GM18867 (cell line): ENCODE measurements around the gene GALNS.

Source experiments
- ATAC-seq: cut with Tn5 transposase; IDR thresholded peaks from one replicate; pipeline ENCODE4 v1.9.1; 2021; ENCODE audit warnings: mild to moderate bottlenecking, moderate library complexity; ENCODE audit not compliant: unreplicated experiment

The GALNS gene

GRCh38 chr16:88877564-88878289 lies 21.0 kb upstream of the GALNS start:
- ATAC-seq: no peak

DNA sequence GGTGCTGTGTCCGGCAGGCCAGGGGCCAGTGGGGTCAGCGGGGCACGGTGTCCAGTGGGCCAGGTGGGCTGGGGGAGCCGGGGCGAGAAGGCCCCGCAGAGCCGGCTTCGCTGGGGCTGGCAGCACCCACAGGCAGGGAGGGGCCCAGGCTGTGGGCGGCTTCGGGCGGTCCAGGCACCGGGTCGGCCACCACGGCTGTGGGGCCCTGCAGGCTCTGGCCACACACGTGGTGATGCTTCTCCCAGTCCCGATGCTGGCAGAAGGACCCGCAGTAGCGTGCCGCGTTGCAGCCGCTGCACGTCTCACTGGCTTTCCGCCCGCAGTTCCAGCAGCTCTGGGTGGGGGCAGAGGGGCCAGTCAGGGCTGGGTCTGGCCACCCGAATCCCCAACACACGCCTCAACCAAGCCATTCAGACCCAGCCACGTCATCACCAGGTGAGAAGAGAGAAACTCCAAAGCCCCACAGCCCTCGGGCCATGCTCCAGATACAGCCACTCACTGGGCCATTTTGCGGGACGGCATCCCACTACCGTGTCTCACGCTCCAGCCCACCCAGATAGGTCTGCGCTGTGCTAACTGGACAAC lies 20.3 kb upstream of the GALNS start:
- ATAC-seq: no peak

DNA sequence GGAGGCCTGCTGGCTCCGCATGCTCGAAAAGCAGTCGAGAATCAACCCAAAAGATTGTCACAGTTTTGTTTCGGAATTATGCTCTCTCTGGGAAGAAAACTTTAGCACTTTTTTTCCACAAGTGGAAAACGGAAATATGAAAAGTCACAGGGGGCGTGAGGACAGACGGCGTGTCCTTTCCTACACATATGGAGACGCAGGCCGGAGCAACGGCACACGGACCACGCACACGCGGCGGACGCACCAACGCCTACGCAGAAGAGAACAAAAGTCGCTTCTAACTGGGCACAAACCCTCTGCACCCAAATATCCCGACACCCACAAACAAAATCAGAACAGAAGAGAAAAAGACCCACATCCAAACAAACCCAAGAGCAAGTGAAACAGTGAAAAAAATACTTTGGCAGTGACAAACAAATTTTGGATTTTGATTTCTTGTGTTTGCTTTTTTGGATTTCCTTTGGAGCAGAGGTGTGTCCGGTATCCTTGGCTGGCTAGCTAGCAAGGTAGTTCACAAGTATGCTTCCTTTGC lies 19.0 kb upstream of the GALNS start:
- ATAC-seq: no peak

DNA sequence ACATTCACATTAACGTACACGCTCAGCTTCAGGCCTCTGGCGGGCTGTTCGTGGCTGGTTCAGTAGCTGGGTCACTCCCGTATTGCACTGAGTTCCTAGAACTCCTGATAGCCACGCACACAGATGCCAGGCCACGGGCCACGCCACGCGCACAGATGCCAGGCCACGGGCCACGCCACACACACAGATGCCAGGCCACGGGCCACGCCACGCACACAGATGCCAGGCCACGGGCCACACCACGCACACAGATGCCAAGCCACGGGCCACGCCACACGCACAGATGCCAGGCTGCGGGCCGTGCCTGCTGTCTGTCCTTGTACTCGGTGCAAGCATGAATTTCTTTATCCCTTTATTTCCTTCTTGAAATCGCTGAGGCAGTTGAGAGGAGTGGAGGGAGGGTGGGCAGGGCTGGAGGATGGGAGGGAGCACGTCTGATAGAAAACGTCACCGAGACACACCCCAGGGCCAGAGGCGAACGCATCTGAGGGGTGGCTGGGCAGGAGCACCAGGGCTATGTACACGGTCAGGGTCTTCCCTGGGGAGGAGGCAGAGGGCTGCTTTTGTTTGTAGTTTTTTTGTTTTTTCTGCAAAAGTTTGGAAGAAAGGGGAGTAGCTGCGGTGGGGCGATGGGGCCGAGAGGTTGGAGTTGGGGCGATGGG lies 18.3 kb upstream of the GALNS start:
- ATAC-seq: no peak

GRCh38 chr16:88872650-88873331 lies 16.0 kb upstream of the GALNS start:
- no peak for ATAC-seq

DNA sequence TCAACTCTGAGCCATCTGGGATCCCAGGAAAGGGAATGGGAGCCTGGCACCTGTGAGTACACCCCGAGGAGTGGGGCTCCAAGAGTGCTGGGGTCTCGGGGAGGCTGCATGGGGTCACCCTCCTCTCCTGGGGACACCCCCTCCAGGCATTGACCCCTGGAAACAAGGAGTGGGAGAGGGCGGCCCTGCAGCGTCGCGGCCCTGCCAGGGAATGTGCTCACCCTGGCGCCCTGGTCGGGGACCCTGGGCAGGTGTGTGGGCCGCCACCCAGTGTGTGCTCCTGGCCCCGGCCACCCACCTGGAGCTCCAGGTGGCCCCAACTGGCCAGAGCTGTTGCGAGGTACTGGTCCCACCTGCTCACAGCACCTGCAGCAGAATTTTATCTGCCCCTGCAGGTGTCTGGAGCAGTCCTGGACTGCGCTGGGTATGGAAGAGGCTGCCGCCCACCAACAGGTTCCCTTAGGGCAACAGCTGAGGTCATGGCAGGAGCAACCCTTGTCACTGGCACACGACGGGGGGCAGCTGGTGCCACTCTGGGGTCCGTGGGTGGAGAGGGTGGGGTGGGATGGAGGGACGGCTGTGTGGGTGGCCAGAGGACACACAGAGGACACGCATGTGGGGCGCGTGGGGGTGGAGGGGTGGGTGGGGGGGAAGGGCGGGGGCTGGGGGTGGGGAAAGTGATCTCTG lies 15.1 kb upstream of the GALNS start:
- no peak for ATAC-seq

DNA sequence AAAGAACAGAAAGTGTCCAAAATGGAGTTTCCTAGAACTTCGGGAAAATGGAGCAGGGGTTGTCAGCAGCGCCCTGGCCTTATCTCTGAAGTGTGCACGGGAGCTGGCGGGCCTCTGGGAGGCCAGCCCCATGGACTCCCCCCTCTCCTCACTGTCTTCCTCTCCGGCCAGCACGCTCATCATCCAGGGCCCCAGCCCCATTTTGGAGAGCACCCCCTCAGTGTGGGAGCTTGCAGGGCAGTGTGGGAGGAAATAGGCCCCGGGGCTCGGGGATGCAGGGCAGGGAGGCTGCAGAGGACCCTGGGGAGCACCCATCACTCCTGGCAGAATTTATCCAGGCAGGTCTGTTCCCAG lies 14.6 kb upstream of the GALNS start:
- no peak for ATAC-seq

DNA sequence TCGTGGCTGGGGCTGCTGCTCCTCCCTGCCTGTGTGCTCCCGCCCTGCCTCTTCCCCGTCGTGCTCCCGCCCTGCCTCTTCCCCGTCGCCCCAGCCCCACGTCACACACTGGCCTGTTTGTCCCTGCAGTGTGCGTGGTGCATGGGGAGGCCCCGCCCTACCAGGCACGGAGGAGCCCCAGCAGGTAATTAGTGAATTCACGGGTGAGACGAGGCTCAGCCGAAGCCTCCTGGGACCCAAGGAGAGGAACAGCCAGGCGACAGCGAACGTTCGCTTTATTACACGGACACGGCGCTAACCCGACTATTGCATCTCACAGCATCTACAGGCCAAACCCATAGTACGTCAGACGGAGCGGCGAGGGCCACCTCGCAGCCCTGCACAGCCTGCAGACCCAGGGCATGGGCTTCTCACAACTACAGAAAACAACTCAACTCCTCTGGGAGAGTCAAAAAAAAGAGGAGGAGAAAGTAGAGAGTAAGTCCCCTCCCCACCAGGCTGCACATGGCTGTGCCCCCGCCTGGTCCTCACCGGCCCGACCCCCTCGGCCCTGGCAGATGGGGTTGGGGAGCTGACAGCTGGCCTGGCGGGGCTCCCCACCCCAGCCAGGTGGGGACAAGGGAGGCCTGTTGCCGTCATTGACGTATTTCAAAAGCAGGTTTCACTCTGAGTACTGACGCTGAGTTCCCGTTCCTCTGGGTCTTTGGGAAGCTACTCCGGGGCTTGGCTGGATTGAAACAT lies 14.0 kb upstream of the GALNS start:
- ATAC-seq: no peak

- no peak for ATAC-seq
Measured at GRCh38 chr16:88869673-88869980, 12.9 kb upstream of the GALNS start.

DNA sequence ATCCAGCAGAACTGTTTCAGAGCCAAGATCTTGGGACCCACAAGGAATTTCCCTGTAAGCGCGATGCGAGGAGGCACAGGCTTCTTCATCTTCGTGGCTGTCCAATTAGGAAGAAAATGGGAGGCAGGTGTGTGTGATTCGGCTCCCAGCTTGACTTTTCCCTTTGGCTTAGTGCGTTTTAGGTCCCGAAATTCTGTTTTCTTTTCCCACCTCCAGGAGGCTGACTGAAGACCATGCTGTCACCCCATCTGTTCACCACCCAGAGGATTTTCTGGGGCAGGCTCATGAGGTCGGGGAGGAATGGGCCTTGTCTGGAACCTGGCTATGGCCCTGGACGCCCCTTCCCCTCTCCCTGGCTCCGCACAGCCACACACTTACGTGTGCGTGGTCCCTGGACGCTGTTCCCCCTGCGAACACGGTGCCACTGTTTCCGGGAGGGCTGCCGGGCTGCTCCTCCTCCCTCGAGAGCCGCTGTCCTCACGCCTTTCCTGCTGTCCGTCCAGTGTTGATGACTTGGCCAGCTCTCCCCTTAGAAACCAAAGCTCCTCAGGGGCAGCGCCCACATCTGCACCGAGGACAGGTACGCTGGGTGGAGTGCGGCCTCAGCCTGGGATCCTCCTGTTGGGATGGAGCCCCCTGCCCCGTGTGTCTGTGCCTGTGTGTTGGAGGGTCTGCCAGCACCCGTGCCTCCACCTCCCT lies 12.4 kb upstream of the GALNS start:
- ATAC-seq: no peak

GRCh38 chr16:88867581-88868246 lies 11.0 kb upstream of the GALNS start:
- no peak for ATAC-seq

DNA sequence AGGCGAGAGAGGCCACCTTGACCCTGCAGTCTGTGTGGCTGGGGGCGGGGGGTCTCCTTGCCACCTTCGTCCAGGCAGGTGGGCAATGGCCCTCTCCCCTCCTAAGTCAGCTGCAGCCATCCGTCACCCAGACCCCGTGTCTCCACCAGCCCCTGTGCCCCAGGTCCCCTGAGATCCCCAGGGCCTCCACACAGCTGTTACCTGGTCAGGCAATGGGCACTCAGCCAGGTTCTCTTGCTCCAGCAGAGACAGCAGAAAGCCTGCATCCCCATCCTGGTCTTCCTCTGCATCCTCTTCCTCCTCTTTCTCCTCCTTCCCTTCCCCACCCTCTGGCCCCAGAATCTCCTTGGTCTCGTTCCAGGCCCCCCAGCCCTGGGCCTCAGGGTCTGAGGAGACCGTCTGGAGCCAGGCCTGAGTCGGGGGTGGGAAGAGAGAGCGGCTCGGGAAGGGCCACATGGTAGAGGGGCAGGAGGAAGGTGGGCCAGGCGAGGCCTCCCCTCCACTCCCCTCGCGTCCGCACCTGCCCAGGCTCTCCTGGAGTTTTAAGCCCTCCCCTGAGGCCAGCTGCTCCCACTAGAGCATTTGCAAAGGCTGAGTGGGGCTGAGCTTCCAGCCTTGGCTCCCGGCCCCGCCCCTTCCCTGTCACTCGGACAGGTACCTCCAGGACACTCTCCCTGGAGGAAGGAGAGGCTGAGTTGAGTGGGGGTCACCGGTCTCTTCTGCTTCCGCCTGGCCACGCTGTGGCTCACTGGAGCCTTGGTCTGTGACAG lies 9.6 kb upstream of the GALNS start, which contains the start of gene PABPN1L:
TSS of gene PABPN1L (minus strand) at position 510 of the 770 bp plus-strand sequence. CDS start at position 456, 54 bp downstream.
- no peak for ATAC-seq

GRCh38 chr16:88865742-88866141 lies 9.0 kb upstream of the GALNS start:
- ATAC-seq: no peak

DNA sequence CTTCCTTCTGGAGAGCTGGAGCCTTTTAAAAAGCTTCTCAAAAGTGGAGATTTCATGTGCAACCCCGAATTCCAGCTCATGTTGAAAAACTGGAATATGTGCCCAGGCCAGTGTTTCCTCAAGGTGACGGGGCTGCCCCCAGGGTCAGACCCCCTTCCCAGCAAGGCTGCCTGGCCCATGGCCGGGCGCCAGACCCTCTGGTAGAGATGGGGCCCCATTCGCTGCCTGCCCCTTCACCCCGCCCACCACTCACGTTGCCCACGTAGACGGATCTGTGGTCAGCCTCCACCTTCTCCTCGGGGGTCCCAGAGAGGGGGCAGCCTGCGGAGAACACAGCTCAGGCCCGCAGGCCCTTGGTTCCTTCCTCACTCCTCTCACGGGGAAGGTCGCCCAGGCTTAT lies 8.6 kb upstream of the GALNS start:
- ATAC-seq: no peak

GRCh38 chr16:88864521-88864920 lies 7.8 kb upstream of the GALNS start:
- no peak for ATAC-seq

DNA sequence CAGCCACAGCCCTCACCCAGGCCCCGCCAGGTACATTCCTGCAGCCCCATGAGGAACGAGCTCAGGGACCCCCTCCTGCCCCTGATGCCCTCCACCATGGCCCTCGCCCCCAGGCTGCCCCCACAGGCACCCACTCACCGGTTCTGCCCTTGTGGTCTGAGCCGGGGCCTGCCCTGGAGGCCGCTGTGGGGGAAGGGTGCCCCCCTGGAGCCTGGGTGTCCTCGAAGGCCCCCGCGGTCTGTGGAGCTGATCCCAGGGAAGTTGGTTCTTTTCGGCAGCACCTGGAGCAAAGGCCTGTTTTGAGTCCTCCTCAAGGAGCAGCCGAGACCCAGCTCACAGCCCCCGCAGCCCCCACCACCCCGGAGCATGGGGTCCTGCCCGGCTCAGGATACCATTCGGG lies 7.4 kb upstream of the GALNS start:
- no peak for ATAC-seq

GRCh38 chr16:88863426-88863825 lies 6.7 kb upstream of the GALNS start:
- no peak for ATAC-seq

GRCh38 chr16:88862968-88863367 lies 6.2 kb upstream of the GALNS start:
- ATAC-seq: no peak

DNA sequence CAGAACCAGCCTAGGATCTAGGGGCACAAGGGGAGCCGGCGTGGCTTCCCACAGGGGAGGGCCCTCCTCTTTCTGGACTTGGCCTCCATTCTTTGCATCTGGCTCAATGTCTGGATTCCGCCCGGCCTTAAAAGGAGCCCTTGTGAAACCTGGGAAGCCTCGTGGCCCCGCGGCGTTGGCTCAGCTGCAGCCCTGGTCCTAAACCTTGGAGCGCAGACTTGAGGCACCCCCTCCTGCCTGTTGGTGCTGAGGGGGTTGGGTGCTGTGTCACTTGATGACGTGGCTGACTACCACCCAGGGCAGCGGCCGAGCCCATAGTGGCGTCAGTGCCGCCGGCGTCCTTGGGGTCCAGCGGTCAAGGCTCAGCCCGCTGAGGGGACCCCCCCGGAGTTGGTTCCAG lies 4.6 kb upstream of the GALNS start:
- ATAC-seq: no peak
